Activated CD8-positive, alpha-beta T cell treated with anti-CD3 and anti-CD28 coated beads for 36 hours (primary cell): ENCODE measurements around the gene TEX44. TPM values are rescaled to one million over a fixed set of nuclear protein-coding genes. Genes with fewer than 3 reads are reported as not detected.
A peak's percentile ranks its signal among the peaks of the same experiment; 100 is the strongest.

Experiments used
- ATAC-seq: fragments of 200-7000 bp; cut with Tn5 transposase; one replicate; pipeline ENCODE4 v1.10.0; 2021; ENCODE audit warnings: mild to moderate bottlenecking, moderate library complexity
- CTCF ChIA-PET: fragments of 350-600 bp; sonication (Branson Sonifier 250); formaldehyde crosslinking; loops from one replicate; lab custom pipeline; 2021; ENCODE audit warnings: antibody characterized with exemption; lab: Charles Lee
- POLR2A ChIA-PET: fragments of 350-600 bp; sonication (Branson Sonifier 250); formaldehyde crosslinking; loops from one replicate; lab custom pipeline; 2021; ENCODE audit warnings: antibody characterized with exemption; lab: Charles Lee
- DNase-seq: peaks from one replicate; pipeline ENCODE4 v3.0.0-alpha.2; 2020
- H3K27ac Mint-ChIP-seq: one replicate; pipeline ENCODE4 v1.8.0; 2021; ENCODE audit warnings: mild to moderate bottlenecking, mixed read lengths
- H3K27me3 Mint-ChIP-seq: one replicate; pipeline ENCODE4 v1.8.0; 2021; ENCODE audit warnings: mixed read lengths
- H3K36me3 Mint-ChIP-seq: one replicate; pipeline ENCODE4 v1.8.0; 2021; ENCODE audit warnings: low read depth, mixed read lengths
- H3K4me1 Mint-ChIP-seq: one replicate; pipeline ENCODE4 v1.8.0; 2021; ENCODE audit warnings: low read depth, mixed read lengths
- H3K4me3 Mint-ChIP-seq: one replicate; pipeline ENCODE4 v1.8.0; 2021; ENCODE audit warnings: mild to moderate bottlenecking, moderate library complexity, mixed read lengths
- H3K9me3 Mint-ChIP-seq: one replicate; pipeline ENCODE4 v1.8.0; 2021; ENCODE audit warnings: mixed read lengths
- intact Hi-C: fragments of 100-400 bp; cut with micrococcal nuclease; formaldehyde crosslinking; loops from one replicate; pipeline ENCODE4 v1.10.0; 2022
- total RNA-seq, 2 experiments: library from RNA; stranded (reverse); gene quantifications; one replicate each; pipeline ENCODE4 v1.2.3, GENCODE V29; 2021
- TF ChIP-seq, protein P1 (sequence below): fragments of 200-600 bp; IDR thresholded peaks from one replicate; pipeline ENCODE4 v1.8.0; 2022; ENCODE audit warnings: antibody characterized with exemption, mild to moderate bottlenecking

The TEX44 gene
- total RNA-seq, 2 experiments from 2014 or later = not detected

DNA sequence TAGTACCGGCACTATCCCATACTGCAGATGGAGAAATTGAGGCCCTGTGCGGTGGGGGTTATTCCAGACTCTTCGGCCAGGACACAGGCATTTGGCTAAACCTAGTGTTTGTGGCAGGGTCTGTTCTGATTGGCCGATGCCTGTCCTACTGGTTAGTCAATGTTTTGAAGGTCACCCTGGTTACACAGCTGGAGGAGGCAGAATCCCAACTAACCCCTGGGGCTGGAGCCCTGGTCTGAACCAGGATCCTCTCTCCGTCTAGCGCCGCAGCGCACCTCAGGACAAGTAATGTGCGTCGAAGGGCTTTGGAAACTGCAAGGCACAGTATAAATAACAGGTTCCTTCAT lies 19.4 kb downstream of the TEX44 start:
- intact Hi-C loops = loop anchor here (2.0 to 5.0 kb wide), 3 partner anchors 63 to 170 kb away; partner anchors contain the start of gene PDE6D

DNA sequence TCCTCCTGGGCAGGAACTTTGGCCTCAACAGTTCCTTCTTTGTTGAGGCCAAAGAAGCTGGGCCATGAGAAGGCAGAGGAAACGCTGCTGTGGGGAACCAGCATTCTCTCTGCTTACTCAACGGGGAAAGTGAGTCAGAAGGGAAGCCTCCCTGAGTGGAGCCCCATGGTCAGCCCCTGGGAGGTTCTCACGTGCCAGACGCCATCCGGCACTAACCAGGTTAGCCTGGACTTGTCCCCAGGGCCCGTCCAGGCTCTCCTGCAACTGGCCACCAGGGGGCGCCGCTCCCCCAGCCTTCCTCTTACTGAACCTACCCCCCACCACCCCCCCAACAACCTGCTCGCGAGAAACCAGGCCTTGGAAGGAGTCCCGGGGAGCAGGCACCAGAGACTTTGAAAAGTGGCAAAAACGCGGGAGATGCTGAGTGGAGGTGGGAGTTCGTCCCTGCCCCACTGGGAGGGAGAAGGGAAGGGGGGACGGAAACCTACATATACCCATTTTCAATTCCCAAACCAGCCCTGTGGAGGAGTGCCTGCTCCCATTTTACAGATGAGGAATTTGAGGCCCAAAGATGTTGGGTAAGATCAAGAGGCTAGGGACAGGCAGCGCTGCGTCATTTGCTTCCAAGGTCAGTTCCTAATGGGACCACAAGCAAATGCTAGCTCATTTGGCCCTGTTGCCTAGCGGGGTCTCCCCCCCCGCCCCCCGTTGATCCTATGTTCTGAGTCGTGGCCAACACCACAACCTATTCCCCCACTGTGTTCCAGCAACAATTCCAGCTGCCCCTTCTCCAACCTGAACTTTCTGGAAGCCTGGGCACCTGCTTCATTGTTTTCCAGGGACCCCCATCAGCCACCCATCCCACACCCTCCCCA lies 20.0 kb downstream of the TEX44 start:
- CTCF ChIA-PET = interaction anchor here (0.6 to 10.1 kb wide), 40 partner anchors 8 to 183 kb away, joined by 3 to 236 read pairs (median 3); partner anchors contain the start of genes NCL and PTMA
- ATAC-seq (peak; percentile 55), DNase-seq (peak; percentile 99)
- Mint-ChIP-seq H3K27me3 (no peaks in the 10 kb centered on the region), H3K4me3 (peak overlapping the region; percentile 87), H3K9me3 (no peaks in the 10 kb centered on the region), H3K4me1 (peaks cover 48% of the 10 kb centered on the region), H3K27ac (peak overlapping the region; percentile 97), H3K36me3 (no peaks in the 10 kb centered on the region)
- intact Hi-C loops = loop anchor here (2.0 to 5.0 kb wide), 3 partner anchors 62 to 170 kb away; partner anchors contain the start of gene PDE6D
- TF ChIP-seq, protein P1, sequence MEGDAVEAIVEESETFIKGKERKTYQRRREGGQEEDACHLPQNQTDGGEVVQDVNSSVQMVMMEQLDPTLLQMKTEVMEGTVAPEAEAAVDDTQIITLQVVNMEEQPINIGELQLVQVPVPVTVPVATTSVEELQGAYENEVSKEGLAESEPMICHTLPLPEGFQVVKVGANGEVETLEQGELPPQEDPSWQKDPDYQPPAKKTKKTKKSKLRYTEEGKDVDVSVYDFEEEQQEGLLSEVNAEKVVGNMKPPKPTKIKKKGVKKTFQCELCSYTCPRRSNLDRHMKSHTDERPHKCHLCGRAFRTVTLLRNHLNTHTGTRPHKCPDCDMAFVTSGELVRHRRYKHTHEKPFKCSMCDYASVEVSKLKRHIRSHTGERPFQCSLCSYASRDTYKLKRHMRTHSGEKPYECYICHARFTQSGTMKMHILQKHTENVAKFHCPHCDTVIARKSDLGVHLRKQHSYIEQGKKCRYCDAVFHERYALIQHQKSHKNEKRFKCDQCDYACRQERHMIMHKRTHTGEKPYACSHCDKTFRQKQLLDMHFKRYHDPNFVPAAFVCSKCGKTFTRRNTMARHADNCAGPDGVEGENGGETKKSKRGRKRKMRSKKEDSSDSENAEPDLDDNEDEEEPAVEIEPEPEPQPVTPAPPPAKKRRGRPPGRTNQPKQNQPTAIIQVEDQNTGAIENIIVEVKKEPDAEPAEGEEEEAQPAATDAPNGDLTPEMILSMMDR = peak; percentile 71
- POLR2A ChIA-PET = interaction anchor here (0.6 to 10.0 kb wide), 21 partner anchors 8 to 836 kb away, joined by 3 to 166 read pairs (median 10); partner anchors contain the start of genes COPS7B, NCL and PTMA

More for the DNA sequence above, 19.4 kb downstream of the TEX44 start:
- H3K36me3 Mint-ChIP-seq = no peaks in the 10 kb centered on the region
- peak overlapping the region; percentile 87 for H3K4me3 Mint-ChIP-seq
- POLR2A ChIA-PET = interaction anchor here (0.8 to 10.0 kb wide), 14 partner anchors 10 to 174 kb away, joined by 4 to 166 read pairs (median 16); partner anchors contain the start of genes COPS7B, NCL and PTMA
- DNase-seq = no peak
- H3K27ac Mint-ChIP-seq = peak overlapping the region; percentile 97
- H3K27me3 Mint-ChIP-seq = no peaks in the 10 kb centered on the region
- H3K4me1 Mint-ChIP-seq = peaks cover 42% of the 10 kb centered on the region
- TF ChIP-seq, protein P1 = no peak
- no peaks in the 10 kb centered on the region for H3K9me3 Mint-ChIP-seq
- CTCF ChIA-PET = interaction anchor here (0.6 to 10.1 kb wide), 29 partner anchors 11 to 160 kb away, joined by 3 to 236 read pairs (median 3); partner anchors contain the start of genes NMUR1 and PTMA
- peak; percentile 2 for ATAC-seq

DNA sequence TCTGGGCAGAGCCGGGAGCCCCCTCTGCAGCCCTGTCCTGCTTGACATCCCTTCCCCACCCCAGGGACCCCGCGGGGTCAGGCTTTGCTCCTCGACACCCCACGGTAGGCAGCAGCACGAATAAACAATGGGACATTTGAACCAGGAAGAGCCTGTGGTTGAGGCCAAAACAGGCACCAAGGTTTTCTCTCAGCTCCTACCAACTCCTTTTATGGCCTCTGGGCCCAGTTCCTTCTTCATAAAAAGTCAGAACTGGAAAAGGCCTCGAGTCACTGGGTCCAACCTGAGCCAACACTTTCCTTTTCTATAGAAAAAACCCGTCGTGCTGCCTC lies 20.6 kb downstream of the TEX44 start:
- Mint-ChIP-seq H3K27ac (peak overlapping the region; percentile 97), H3K4me1 (peaks cover 49% of the 10 kb centered on the region), H3K36me3 (no peaks in the 10 kb centered on the region), H3K4me3 (peak overlapping the region; percentile 87), H3K9me3 (no peaks in the 10 kb centered on the region), H3K27me3 (no peaks in the 10 kb centered on the region)
- intact Hi-C loops = loop anchor here (2.0 to 5.0 kb wide), 3 partner anchors 62 to 169 kb away; partner anchors contain the start of gene PDE6D
- ATAC-seq (no peak), DNase-seq (no peak)
- TF ChIP-seq, protein P1 = no peak
- ChIA-PET POLR2A (interaction anchor here (0.6 to 10.0 kb wide), 26 partner anchors 9 to 208 kb away, joined by 3 to 166 read pairs (median 6); partner anchors contain the start of genes COPS7B, NCL and PTMA), CTCF (interaction anchor here (0.6 to 10.1 kb wide), 22 partner anchors 8 to 183 kb away, joined by 3 to 236 read pairs (median 4); partner anchors contain the start of genes NCL and PTMA)

DNA sequence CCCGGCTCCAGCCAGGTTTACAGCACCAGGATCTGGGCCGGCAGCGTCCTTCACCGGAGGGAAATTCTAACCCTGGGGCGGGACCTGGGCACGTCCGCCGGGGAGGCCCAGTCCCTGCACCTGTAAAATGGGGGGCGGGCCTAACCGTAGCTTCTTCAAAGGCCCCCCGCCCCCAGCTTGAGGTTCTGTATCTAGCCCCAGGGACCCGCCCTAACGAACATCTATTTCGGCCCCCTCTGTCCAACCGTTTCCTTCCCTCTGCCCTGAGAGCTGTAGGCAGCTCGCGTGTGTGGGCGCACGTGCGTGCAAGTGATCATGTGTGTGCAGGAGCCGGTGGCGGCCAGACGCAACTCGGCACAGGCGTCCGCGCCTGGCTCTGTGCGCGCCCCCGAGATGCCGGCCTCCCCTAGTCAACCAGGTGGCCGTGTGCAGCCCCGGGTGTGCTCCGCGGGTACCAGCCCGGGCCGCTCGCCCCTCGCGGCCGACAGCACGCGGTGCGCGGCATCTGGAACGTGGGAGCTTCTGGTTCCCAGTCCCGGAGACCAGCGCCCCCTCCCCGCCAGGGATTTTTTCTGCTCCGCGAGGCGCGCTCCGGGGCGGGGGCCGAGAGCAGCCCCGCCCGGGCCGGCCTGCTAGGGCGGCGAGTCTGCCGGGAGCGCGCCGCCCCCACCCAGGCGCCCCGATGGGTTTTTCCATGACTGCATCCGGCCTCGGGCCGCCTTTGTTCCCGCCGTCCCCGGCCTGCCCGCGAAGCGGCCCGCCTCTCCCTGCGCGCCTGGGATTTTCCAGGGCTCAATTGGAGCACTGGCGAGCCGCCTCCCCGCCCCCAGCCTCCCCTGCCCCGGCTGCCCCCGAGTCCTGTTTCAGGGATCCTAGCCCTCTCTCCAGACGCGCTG lies 21.2 kb downstream of the TEX44 start:
- peak overlapping the region; percentile 87 for H3K4me3 Mint-ChIP-seq
- intact Hi-C loops = loop anchor here (2.0 to 5.0 kb wide), 3 partner anchors 61 to 168 kb away; partner anchors contain the start of gene PDE6D
- peak; percentile 66 for ATAC-seq
- H3K36me3 Mint-ChIP-seq = no peaks in the 10 kb centered on the region
- H3K27ac Mint-ChIP-seq = peak overlapping the region; percentile 99
- TF ChIP-seq, protein P1 = no peak
- peaks cover 49% of the 10 kb centered on the region for H3K4me1 Mint-ChIP-seq
- ChIA-PET POLR2A (interaction anchor here (0.6 to 10.0 kb wide), 31 partner anchors 8 to 209 kb away, joined by 3 to 166 read pairs (median 5); partner anchors contain the start of genes COPS7B, NCL and PTMA), CTCF (interaction anchor here (0.6 to 10.1 kb wide), 21 partner anchors 7 to 182 kb away, joined by 3 to 236 read pairs (median 4); partner anchors contain the start of genes NCL and PTMA)
- DNase-seq = peak; percentile 99
- no peaks in the 10 kb centered on the region for H3K27me3 Mint-ChIP-seq
- no peaks in the 10 kb centered on the region for H3K9me3 Mint-ChIP-seq
